ENCODE measurements around the gene SFRP4. TPM values are rescaled to one million over a fixed set of nuclear protein-coding genes. Genes with fewer than 3 reads are reported as not detected.

The SFRP4 gene
- total RNA-seq, 1 experiment from 2014 or later: not detected

GRCh38 chr7:37942934-37943610 is 26.5 kb upstream of the SFRP4 start:
- no peaks in the 10 kb centered on the region for H3F3A ChIP-seq (ENCODE audit: low read length, unreplicated experiment)
- CTCF ChIA-PET: no interaction called here
- H3K9me2 ChIP-seq (replicated peaks; ENCODE audit: low read length): no peaks in the 10 kb centered on the region
- H4K20me1 ChIP-seq (ENCODE audit: low read length): no peaks in the 10 kb centered on the region
- H3K27ac ChIP-seq (ENCODE audit: low read length): no peak overlapping the region
- H3K4me1 ChIP-seq (ENCODE audit: insufficient read depth, low read length): 0 out of 2 replicates have a peak, but pooled peaks cover 6% of the 10 kb centered on the region
- H3K27me3 ChIP-seq (ENCODE audit: low read length): no peaks in the 10 kb centered on the region
- H3K9ac ChIP-seq (ENCODE audit: low read length): no peak overlapping the region
- DNase-seq (no peak), ATAC-seq (peak; percentile 13; the same call in 1 of the 2 replicates)
- H2AFZ ChIP-seq (ENCODE audit: low read length): no peak overlapping the region
- H3K79me2 ChIP-seq (ENCODE audit: low read length): peaks cover 8% of the 10 kb centered on the region; the same call in 1 of the 2 replicates
- H3K4me2 ChIP-seq (ENCODE audit: low read length): no peak overlapping the region
- no peaks in the 10 kb centered on the region for H3K36me3 ChIP-seq (ENCODE audit: low read depth, low read length)
- TF ChIP-seq EZH2 (IDR thresholded peaks at IDR 0.05; ENCODE audit: low read length, unreplicated experiment) (no peak), EZH2phosphoT487 (IDR thresholded peaks at IDR 0.05; ENCODE audit: borderline replicate concordance, low read length) (no peak)
- TF ChIP-seq, protein P1, sequence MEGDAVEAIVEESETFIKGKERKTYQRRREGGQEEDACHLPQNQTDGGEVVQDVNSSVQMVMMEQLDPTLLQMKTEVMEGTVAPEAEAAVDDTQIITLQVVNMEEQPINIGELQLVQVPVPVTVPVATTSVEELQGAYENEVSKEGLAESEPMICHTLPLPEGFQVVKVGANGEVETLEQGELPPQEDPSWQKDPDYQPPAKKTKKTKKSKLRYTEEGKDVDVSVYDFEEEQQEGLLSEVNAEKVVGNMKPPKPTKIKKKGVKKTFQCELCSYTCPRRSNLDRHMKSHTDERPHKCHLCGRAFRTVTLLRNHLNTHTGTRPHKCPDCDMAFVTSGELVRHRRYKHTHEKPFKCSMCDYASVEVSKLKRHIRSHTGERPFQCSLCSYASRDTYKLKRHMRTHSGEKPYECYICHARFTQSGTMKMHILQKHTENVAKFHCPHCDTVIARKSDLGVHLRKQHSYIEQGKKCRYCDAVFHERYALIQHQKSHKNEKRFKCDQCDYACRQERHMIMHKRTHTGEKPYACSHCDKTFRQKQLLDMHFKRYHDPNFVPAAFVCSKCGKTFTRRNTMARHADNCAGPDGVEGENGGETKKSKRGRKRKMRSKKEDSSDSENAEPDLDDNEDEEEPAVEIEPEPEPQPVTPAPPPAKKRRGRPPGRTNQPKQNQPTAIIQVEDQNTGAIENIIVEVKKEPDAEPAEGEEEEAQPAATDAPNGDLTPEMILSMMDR (conservative IDR thresholded peaks at IDR 0.05; ENCODE audit: low read depth, low read length): no peak
- no TSS peak for BruUV-seq (replicated peaks)
- no peak overlapping the region for H3K4me3 ChIP-seq (ENCODE audit: low read length)
- H3K9me3 ChIP-seq (ENCODE audit: low read length): no peaks in the 10 kb centered on the region
- intact Hi-C loops (cut with micrococcal nuclease): no loop called here
- POLR2A ChIA-PET (ENCODE audit: unreplicated experiment): no interaction called here

DNA sequence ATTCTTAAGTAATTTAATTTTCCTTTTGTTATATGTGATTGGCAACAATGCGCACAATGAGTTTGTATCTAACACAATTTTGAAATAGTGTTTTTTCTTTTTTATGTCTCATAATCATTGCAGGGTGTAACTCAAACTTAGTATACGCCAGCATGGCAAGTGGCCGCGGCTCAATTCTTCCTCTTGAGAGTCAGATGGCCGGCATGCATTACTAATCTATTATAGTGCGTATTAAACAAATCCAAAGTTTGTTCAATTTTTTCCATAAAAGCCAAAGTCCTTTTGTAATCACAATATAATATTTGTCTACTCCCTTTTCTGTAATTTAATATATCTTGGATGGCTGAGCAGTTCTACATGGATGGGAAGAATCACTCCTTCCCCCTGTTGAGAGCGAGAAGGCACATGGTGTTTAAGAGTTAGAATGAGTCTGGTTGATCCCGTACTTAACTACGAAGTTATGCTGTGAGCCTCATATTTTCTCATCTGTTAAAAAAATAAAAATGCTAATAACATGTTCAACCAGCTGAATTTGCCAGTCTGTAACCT is 16.5 kb upstream of the SFRP4 start:
- no peak overlapping the region for H3K4me2 ChIP-seq (ENCODE audit: low read length)
- intact Hi-C loops (cut with micrococcal nuclease): no loop called here
- CTCF ChIA-PET: no interaction called here

More for the DNA sequence above, 16.5 kb upstream of the SFRP4 start:
- BruUV-seq (replicated peaks): no TSS peak
- Histone ChIP-seq H3K36me3 (ENCODE audit: low read depth, low read length) (peaks cover 2% of the 10 kb centered on the region; the same call in 1 of the 2 replicates), H3K9ac (ENCODE audit: low read length) (no peak overlapping the region), H3K27me3 (ENCODE audit: low read length) (no peaks in the 10 kb centered on the region), H3K9me2 (replicated peaks; ENCODE audit: low read length) (no peaks in the 10 kb centered on the region), H3K4me1 (ENCODE audit: insufficient read depth, low read length) (peaks cover 16% of the 10 kb centered on the region), H3K27ac (ENCODE audit: low read length) (no peak overlapping the region), H2AFZ (ENCODE audit: low read length) (no peak overlapping the region), H3K79me2 (ENCODE audit: low read length) (peaks cover 15% of the 10 kb centered on the region), H3K9me3 (ENCODE audit: low read length) (no peaks in the 10 kb centered on the region), H3K4me3 (ENCODE audit: low read length) (no peak overlapping the region), H3F3A (ENCODE audit: low read length, unreplicated experiment) (no peaks in the 10 kb centered on the region), H4K20me1 (ENCODE audit: low read length) (0 out of 2 replicates have a peak, but pooled peaks cover 6% of the 10 kb centered on the region)
- DNase-seq (no peak), ATAC-seq (no peak)
- TF ChIP-seq EZH2phosphoT487 (IDR thresholded peaks at IDR 0.05; ENCODE audit: borderline replicate concordance, low read length) (no peak), EZH2 (IDR thresholded peaks at IDR 0.05; ENCODE audit: low read length, unreplicated experiment) (no peak)
- TF ChIP-seq, protein P1 (conservative IDR thresholded peaks at IDR 0.05; ENCODE audit: low read depth, low read length): no peak
- POLR2A ChIA-PET (ENCODE audit: unreplicated experiment): no interaction called here

Measured in PC-3 (cell line).